GM18517 (cell line): ENCODE results near the gene LCP1.

Experiments used
- ATAC-seq: cut with Tn5 transposase; IDR thresholded peaks from one replicate; pipeline ENCODE4 v1.9.1; 2021; ENCODE audit warnings: mild to moderate bottlenecking, moderate library complexity; ENCODE audit not compliant: unreplicated experiment

The LCP1 gene

GRCh38 chr13:46183018-46183946 is 1.3 kb upstream of the LCP1 start:
- no peak for ATAC-seq

DNA sequence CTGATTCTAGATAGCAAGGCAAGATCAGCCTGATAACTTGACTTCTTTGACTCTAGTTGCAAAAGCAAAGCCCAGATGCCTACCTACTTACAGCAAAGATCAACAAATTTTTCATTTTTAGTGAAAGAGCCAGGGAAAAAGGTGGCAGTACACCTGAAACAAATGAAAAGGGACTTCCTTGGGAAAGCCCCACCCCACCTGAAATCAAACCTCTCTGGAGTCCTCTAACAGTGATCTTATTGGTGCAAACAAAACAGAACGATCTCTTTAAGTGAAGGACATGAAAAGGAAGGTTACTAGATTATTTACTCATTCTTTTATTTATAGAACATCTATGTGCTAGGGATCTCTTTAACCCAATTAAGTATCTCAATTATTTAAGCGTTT is 507 bp upstream of the LCP1 start:
- no peak for ATAC-seq

GRCh38 chr13:46181377-46181839 is 569 bp downstream of the LCP1 start:
- no peak for ATAC-seq

GRCh38 chr13:46179969-46180763 is 1.8 kb downstream of the LCP1 start:
- no peak for ATAC-seq

- ATAC-seq = no peak
Measured at GRCh38 chr13:46179491-46179908, 2.5 kb downstream of the LCP1 start.

- ATAC-seq = no peak
Measured at GRCh38 chr13:46178821-46179220, 3.2 kb downstream of the LCP1 start.

GRCh38 chr13:46178143-46178542 is 3.8 kb downstream of the LCP1 start:
- ATAC-seq = no peak

- peak; percentile 46 for ATAC-seq
Measured at GRCh38 chr13:46176756-46177155, 5.2 kb downstream of the LCP1 start.

GRCh38 chr13:46173656-46174055 is 8.3 kb downstream of the LCP1 start:
- peak; percentile 34 for ATAC-seq

- no peak for ATAC-seq
Measured at GRCh38 chr13:46172531-46172991, 9.4 kb downstream of the LCP1 start.

DNA sequence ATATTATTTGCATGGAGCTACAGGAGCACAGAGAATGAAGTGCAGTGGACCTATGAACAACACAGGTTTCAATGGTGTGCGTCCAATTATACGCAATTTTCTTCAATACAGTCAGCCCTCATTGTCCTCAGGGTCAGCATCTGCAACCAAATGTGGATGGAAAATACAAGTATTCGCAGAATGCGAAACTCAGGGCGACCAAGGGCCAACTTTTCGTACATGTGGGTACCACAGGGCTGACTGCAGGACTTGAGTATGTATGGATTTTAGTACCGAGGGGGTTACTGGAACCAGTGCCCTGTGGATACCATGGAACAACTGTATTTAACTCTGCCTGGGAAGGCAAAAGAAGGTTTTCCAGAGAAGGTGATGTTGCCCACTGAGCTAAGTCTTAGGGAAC is 10.2 kb downstream of the LCP1 start:
- no peak for ATAC-seq

DNA sequence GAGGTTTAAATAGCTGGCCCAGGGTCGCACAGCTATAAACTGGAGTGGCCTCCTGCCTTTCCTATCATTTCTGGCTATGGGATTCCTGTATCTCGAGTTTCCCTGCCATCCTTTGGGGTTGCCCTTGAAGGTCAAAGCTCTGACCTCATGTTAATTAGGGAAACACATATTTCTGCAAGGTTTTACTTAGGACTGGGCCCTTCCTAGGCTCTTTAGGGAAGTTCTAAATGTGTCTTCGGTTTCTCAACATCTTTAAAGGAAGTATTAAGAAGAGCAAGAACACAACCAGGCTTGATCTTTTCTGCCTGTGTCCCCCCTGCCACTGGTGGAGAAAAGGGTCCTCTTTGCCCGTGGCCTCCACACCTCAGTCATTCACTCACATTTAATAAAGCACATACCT is 10.8 kb downstream of the LCP1 start:
- ATAC-seq = no peak

- no peak for ATAC-seq
Measured at GRCh38 chr13:46170687-46171086, 11.3 kb downstream of the LCP1 start.

DNA sequence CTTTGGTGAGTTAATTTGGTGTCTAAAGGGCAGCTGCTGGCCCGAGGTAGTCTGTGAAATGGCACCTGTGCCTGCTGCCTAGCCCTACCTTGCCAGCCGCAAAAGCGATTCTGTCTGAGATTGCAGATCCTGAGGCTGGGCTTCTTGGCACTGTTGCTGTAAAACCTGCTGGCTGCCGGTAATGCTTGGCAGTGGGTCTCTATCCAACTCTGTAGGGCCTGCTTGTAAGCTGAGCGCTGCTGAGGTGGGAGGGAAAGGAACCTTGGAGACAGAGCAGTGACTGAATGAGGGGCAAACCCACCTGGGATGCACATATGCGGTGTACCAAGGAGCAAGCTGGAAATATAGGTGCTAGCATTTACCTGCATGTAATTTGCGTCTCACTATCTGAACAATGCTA is 11.7 kb downstream of the LCP1 start:
- ATAC-seq = no peak

GRCh38 chr13:46169758-46170157 is 12.2 kb downstream of the LCP1 start:
- ATAC-seq = no peak

DNA sequence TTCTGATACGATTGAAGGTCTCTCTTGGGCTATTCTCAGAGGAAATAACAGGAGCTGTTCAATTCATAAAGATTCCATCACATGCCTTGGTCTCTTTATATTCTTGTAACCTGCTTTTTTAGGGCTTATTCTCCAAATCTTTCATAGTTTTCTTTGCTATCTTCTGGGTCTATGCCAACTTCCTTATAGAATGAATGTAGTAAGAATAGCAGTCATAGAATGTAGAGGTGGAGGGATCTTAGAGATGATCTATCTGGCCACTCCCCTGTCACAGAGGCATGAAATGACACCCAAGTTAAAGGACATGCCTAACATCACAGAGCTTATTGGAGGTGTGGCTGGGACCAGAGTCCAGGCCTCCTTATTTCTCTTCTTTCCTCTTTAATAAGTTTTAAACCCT is 13.2 kb downstream of the LCP1 start:
- ATAC-seq = no peak

DNA sequence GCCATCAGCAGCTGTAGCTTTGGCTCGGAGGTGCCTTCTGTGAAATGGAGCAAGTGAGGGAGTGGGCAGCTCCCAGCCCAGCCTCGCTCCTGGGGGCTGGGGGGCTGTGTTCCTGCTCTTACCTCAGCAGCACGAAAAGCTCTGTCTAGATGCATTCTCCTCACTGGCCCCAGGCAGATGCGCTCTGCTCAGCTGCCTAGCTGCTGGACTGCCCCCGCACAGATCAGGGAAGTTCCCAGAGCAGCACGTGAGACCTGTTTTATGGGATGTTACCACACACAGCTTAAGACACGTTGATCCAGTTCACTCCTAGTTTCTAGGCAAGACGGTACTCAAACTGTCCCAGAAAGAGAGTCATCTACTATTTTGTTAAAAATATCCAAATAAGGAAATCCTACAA is 13.6 kb downstream of the LCP1 start:
- ATAC-seq = no peak

DNA sequence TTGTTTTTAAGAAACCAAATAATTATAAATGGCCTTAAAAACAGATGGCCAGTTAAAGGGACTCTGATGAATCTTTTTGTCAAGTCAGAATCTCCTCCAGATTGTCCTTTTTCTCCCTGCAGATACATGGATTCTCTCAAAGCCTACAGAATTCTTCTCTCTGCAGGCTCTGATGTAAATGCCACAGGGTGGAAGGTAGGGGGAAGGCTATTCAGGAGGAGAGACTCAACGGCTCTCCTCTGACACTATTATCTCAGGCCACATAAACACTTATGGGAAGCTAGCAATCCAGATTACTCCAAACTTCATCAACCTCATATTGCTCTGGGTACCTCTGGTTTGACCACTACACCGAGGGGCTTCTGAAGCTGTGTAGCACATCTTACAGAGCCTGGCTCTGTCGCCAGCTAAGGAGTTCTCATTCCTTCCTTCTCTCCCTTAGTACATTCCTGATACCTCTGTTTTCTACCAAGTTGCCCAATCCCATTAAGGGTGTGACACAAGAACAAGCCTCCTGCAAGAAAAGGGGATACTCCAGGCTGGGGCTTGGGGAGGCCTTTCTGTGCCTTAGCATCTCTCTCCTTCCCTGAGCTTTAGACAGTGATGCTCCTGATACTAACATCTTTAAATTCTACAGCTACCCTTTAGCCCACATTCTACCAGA is 14.9 kb downstream of the LCP1 start:
- ATAC-seq = no peak

- ATAC-seq = no peak
Measured at GRCh38 chr13:46166224-46166584, 15.8 kb downstream of the LCP1 start.

DNA sequence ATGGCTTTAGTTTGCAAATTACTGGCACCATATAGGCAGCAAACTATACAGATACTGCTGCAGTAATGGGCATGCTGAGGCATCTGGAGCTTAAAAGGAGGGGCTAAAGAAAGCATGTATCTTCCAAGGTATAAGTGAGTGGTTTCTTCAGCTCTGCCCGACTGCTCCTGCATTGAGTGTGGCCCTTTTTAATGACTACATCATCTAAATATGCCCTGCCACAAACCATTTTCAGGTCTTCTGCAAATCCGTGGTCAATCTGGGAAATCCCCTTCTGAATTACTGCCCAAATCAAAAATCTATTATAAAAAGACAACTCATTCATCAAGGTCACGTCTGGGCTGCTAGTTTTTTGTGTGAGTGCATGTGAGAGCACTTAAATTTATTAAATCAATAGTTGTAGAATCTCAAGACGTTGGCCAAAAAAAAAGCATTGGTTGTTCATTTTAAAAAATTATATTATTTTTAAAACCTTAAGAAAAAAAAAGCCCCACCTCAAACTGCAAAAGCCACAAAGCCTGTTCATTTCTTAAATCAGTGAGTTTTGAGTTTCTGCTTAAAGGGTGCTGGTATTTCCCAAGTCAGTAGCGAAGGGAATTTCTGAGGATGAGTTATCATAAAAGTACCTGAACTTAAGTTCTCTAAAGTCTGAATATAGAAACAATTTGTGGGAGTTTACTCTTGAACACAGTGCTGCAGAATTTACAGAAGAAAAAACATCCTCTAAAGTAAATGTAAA is 16.3 kb downstream of the LCP1 start:
- ATAC-seq = peak; percentile 57

- no peak for ATAC-seq
Measured at GRCh38 chr13:46164661-46165060, 17.3 kb downstream of the LCP1 start.
